Placental epithelial cell (primary cell): Measurements from ENCODE around the gene GNAT1. TPM values are rescaled to one million over a fixed set of nuclear protein-coding genes. Genes with fewer than 3 reads are reported as not detected.

Experiments
- small RNA-seq: library from RNA; depleted of rRNA; stranded (forward); fragments of <200 nt; gene quantifications from one replicate; pipeline ENCODE3, GENCODE V24; 2012
- total RNA-seq: library from RNA; depleted of rRNA; stranded (reverse); fragments of >200 nt; gene quantifications from 2 replicates; pipeline ENCODE4 v1.2.3, GENCODE V29; 2012

The GNAT1 gene
- total RNA-seq, result not detected in 2 replicates

DNA sequence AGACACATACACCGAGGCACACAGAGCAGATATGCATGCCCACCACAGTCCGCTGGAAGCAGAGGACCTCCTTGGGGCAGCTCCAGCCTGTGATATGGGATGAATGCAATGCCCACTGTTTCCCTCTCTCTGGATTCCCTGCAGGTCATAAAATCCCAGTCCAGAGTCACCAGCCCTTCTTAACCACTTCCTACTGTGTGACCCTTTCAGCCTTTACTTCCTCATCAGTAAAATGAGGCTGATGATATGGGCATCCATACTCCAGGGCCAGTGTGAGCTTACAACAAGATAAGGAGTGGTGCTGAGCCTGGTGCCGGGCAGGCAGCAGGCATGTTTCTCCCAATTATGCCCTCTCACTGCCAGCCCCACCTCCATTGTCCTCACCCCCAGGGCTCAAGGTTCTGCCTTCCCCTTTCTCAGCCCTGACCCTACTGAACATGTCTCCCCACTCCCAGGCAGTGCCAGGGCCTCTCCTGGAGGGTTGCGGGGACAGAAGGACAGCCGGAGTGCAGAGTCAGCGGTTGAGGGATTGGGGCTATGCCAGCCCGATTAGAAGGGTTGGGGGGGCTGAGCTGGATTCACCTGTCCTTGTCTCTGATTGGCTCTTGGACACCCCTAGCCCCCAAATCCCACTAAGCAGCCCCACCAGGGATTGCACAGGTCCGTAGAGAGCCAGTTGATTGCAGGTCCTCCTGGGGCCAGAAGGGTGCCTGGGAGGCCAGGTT is at the start of gene GNAT1:
TSS of gene GNAT1 (plus strand) at position 675 of the 725 bp plus-strand sequence. CDS start 116 bp downstream, outside the sequence.

DNA sequence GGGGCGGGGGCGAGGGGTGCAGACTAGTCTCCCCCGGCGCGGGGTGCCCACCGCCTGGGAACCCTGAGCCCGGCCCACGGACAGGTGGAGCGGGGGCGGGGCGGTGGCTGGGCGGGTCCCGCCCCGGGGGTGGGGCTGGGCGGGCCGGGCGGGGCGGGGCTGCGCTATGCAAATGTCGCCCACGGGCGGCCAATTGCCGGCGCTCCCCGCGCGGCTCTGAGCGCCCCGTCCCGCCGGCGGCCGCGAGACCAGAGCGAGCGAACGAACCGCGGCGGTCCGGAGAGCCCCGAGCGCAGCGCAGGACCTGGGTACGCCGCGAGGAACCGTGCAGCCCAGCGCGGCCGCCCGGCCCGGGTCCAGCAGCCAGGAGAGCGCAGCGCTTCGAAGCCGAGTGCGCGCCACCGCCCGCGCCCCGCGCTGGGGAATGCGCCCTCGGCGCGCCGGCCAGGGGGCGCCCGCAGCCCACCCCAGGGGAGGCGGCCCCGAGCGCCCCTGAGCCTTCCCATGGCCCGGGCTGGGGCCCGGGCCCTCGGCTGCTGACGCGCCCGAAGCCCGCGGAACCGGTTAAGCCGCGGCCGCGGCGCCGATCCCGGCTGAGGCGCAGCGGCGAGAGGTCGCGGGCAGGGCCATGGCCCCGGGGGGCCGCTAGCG is 36.4 kb upstream of the GNAT1 start, which contains the start of gene SEMA3F:
TSS of gene SEMA3F (plus strand) at position 485 of the 651 bp plus-strand sequence. CDS start 4,299 bp downstream, outside the sequence.

DNA sequence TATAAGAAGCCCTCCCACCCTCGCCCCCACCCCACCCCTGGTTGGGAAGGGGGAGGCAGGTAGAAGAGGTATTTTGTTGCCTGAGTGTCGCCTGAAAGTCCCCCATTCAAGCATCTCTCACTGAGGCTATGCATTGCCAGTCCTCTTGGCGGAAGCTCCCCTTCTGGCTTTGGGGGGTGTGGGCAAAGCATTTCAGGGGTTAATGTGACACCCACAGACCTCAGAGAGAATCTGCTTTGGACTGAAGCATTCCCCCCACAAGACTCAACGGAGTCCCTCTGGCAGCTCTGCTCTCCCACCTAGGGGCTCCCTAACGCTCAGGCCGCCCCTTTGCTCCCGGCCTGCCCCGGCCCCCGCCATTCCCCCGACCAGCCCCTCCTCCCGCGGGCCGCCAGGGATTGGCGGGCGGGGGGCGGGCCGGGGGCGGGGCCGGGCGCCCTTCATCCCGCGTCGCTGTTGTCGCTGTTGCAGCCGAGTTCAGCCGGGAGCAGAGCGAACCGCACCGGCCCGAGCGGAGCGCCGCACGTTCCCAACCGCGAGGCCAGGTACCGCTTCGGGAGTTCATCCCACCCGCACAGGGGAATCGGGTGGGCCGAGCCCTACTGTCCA is 13.5 kb downstream of the GNAT1 start, which contains the start of gene SLC38A3:
TSS of gene SLC38A3 (plus strand) at position 468 of the 609 bp plus-strand sequence. CDS start 8,929 bp downstream, outside the sequence.

DNA sequence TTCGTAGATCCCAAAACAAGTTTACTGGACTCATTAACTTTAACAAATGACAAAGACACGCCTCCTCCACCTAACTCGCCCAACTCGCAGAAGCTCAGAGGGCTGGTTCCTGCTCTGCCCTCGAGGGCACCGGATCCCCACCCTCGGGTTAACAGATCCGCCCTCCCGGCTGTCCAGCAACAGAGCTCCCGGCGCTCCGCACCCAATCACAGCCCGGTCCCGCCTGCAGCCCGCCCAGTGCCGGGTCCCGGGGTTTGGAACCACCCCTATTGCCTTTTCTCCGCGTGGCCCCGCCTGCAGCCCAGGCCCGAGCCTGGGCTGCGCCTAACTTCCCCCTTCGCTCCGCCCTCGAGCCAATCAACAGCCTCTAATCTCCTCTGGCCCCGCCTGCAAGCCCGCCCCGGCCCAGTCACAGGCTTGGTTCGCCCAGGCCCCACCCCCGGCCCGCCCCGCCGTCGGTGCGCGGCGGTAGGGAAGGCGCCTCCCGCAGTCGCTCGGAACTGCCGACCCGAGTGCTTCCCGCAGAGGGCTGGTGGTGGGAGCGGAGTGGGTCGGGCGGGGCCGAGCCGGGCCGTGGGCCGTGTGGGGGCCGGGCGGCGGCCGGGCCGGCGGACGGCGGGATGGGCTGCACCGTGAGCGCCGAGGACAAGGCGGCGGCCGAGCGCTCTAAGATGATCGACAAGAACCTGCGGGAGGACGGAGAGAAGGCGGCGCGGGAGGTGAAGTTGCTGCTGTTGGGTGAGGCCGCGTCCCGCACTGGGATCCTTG is 44.5 kb downstream of the GNAT1 start, which contains the start of gene GNAI2:
TSS of gene GNAI2 (plus strand) at position 489 of the 768 bp plus-strand sequence. CDS start at position 621, 132 bp downstream.

Small RNAs within 50 kb of the gene (small RNA-seq; reads per million reads assigned to genes)
- gene MIR566 (not detected), gene MIR5787 (not detected)

Other genes starting within 250 kb of the GNAT1 start
- gene RBM5, start 102.7 kb upstream of the GNAT1 start, total RNA-seq, result 166 and 212 TPM in 2 replicates
- gene SEMA3F, start 36.3 kb upstream of the GNAT1 start, total RNA-seq, result 10.4 and 13.7 TPM in 2 replicates
- not detected in 2 replicates for gene SLC38A3, start 13.7 kb downstream of the GNAT1 start, total RNA-seq
- gene GNAI2, start 44.6 kb downstream of the GNAT1 start, total RNA-seq, result 188 and 261 TPM in 2 replicates
- gene SEMA3B, start 77.5 kb downstream of the GNAT1 start, total RNA-seq, result 11.8 and 14.9 TPM in 2 replicates
- not detected in 2 replicates for gene LSMEM2, start 87.5 kb downstream of the GNAT1 start, total RNA-seq
- gene IFRD2, start 100.8 kb downstream of the GNAT1 start, total RNA-seq, result 40.0 and 71.8 TPM in 2 replicates
- gene HYAL3, start 107.8 kb downstream of the GNAT1 start, total RNA-seq, result 5.9 and 12.1 TPM in 2 replicates
- gene NAA80, start 107.8 kb downstream of the GNAT1 start, total RNA-seq, result 13.7 and 16.9 TPM in 2 replicates
- gene HYAL1, start 112.0 kb downstream of the GNAT1 start, total RNA-seq, result 2.4 and 4.2 TPM in 2 replicates
- gene HYAL2, start 131.1 kb downstream of the GNAT1 start, total RNA-seq, result 89.9 and 110 TPM in 2 replicates
- gene TUSC2, start 136.6 kb downstream of the GNAT1 start, total RNA-seq, result 16.9 and 29.1 TPM in 2 replicates
- gene RASSF1, start 149.2 kb downstream of the GNAT1 start, total RNA-seq, result 13.9 and 22.4 TPM in 2 replicates
- 0.33 and 1.6 TPM in 2 replicates for gene ZMYND10, start 154.1 kb downstream of the GNAT1 start, total RNA-seq
- gene NPRL2, start 159.2 kb downstream of the GNAT1 start, total RNA-seq, result 29.1 and 38.5 TPM in 2 replicates
- gene CYB561D2, start 159.3 kb downstream of the GNAT1 start, total RNA-seq, result 31.0 and 32.9 TPM in 2 replicates
- gene TMEM115, start 167.9 kb downstream of the GNAT1 start, total RNA-seq, result 66.7 and 76.6 TPM in 2 replicates